Dermis blood vessel endothelial cell (primary cell): ENCODE results near the gene ZNF451. TPM values are rescaled to one million over a fixed set of nuclear protein-coding genes. Genes with fewer than 3 reads are reported as not detected.

Experiments
- DNase-seq: peaks from one replicate; pipeline ENCODE4 v3.0.0; 2010
- total RNA-seq: library from RNA; depleted of rRNA; stranded (reverse); fragments of >200 nt; gene quantifications from 2 replicates; pipeline ENCODE4 v1.2.3, GENCODE V29; 2014

ZNF451 gene
- total RNA-seq, 1 donor from 2014 or later = 69.1 TPM

DNA sequence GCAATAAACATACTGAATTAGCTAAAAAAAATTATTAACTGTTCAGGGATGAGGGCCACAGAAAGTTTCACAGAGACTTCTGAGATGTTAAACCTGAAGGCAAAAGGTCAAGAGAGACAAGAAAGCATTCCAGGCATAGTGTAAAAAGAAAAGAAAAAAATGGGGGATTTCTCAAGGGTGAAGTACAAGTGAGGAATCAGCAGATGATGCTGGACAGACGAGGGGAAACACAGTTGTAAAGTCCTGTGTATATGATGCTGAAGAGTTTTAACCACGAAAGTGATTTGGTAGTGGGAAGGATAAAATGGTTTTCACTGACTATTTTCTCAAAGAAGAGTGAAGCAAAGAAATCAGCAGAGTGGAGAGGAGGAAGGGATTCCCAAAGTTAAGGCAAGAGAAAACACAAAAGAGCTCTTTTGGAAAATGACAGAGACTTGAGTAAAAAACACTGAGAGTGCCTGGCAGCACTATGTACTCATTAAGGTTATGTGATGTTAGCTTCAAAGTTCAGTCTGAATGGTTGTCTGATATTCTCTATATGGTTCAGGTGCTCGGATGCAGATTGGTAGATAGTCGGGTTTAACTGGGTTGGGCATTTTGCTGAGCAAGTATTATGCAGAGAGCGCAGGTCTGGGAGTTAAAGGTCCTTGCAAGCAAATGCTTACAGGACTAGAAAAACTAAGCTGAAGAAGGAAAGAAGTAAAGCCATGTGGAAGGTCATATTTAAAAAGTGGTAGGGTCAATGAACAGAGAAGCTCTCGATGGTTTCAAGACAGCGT, 115.8 kb downstream of the ZNF451 start:
- DNase-seq = no peak

- peak; percentile 7 for DNase-seq
These were observed 117.2 kb downstream of the ZNF451 start for GRCh38 chr6:57207141-57207540.

GRCh38 chr6:57207872-57208271, 117.9 kb downstream of the ZNF451 start:
- DNase-seq = no peak

DNA sequence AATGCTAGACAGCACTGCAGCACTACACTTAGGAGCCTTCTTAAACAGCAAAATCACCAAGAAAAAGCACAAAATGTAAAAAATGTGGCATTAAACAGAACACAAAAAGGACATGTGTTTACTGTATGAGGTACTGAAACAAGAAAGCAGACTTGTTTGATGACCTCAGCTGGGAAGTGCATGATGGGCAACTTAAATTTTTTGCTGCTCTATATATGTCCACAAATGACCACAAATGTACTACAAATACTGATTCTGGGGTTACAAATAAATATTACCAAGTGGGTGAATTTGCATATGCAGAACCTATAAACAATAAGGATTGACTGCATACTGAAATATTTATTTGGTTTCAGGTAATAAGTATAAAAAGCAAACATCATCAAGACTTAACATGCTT, 119.0 kb downstream of the ZNF451 start:
- no peak for DNase-seq

- no peak for DNase-seq
These were observed 120.1 kb downstream of the ZNF451 start for GRCh38 chr6:57210060-57210459.

DNA sequence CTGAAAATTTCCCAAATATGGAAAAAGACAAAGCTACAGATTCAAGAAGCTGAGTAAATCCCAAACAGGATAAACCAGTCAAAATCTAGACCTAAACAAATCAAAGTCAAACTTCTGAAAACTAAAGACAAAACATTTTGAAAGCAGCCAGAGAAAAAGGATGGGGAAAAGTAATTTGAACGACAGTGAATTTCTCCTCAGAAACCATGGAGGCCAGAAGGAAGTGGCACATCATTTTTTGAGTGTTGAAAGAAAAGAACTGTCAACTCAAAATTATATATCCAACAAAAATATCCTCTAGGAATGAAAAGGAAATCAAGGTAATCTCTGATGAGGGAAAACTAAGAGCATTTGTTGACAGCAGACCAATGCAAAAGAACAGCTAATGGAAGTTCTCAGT, 125.3 kb downstream of the ZNF451 start:
- no peak for DNase-seq

DNA sequence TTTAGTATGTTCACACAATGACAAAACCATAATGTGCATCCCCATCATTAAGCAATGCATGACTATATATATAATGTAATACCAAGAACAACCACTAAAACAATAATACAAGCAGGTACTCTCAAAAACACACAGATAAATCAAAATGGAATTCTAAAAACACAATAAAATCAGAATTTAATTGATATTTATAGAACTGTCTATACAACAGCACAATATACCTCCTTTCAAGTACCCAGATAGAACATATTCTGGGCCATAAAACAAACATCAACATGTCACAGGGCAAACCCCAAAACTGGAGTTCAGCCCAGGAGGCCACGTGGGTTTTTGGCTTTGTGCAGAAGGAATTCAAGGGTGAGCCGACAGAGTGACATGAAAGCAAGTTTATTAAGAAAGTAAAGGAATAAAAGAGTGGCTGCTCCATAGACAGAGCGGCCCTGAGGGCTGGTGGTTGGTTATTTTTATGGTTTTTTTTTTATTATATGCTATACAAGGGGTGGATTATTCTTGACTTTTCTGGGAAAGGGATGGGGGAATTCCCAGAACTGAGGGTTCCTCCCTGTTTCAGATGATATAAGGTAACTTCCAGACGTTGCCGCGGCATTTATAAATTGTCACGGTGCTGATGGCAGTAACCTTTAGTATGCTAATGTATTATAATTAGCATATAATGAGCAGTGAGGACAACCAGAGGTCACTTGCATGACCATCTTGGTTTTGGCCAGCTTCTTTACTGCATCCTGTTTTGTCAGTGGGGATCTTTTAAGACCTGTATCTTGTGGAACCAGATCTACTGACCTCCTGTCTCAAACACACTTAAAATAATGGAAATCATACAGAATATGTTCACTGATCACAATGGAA, 126.5 kb downstream of the ZNF451 start:
- no peak for DNase-seq

DNA sequence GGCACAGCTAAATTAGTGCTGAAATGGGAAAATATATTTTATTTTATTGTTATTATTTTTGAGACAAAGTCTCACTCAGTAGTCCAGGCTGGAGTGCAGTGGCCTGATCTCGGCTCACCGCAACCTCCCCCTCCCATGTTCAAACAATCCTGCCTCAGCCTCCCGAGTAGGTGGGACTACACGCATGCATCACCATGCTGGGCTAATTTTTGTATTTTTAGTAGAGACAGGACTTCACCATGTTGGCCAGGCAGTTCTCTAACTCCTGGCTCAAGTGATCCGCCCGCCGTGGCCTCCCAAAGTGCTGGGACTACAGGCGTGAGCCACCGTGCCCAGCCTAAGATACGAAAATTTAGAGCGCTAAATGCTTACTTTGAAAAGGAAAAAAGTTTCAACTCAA, 127.3 kb downstream of the ZNF451 start:
- DNase-seq = no peak

Other genes starting within 250 kb of the ZNF451 start
- gene BEND6, start 135.1 kb upstream of the ZNF451 start, total RNA-seq = 0.14 and 0.34 TPM in 2 replicates
- 16.4 and 18.4 TPM in 2 replicates for gene KIAA1586, start 43.5 kb upstream of the ZNF451 start, total RNA-seq
- 1.5 and 2.0 TPM in 2 replicates for gene BAG2, start 82.1 kb downstream of the ZNF451 start, total RNA-seq
- gene RAB23, start 132.1 kb downstream of the ZNF451 start, total RNA-seq = 8.1 and 9.0 TPM in 2 replicates
- gene PRIM2, start 227.4 kb downstream of the ZNF451 start, total RNA-seq = 16.2 and 22.4 TPM in 2 replicates